ENCODE data around the gene HAUS7.
"Not testable (repeated sequence)": the region's sequence is repeated elsewhere in the genome, so short reads cannot be mapped to it uniquely, and the experiment has no call there.

The HAUS7 gene

GRCh38 chrX:153416781-153417450, 53.5 kb downstream of the HAUS7 start:
- no peak for DNase-seq (ENCODE audit: low read depth)
- no peak overlapping the region for H3K4me3 ChIP-seq (ENCODE audit: low read depth, low read length)

GRCh38 chrX:153414856-153415510, 55.4 kb downstream of the HAUS7 start:
- H3K4me3 ChIP-seq (ENCODE audit: low read depth, low read length), result no peak overlapping the region

GRCh38 chrX:153413731-153414130, 56.6 kb downstream of the HAUS7 start:
- no peak overlapping the region for H3K4me3 ChIP-seq (ENCODE audit: low read depth, low read length)
- DNase-seq (ENCODE audit: low read depth), result no peak

More at GRCh38 chrX:153414856-153415510, 55.4 kb downstream of the HAUS7 start:
- DNase-seq (ENCODE audit: low read depth), result no peak

- H3K4me3 ChIP-seq (ENCODE audit: low read depth, low read length), result no peak overlapping the region
- DNase-seq (ENCODE audit: low read depth), result no peak
Measured at GRCh38 chrX:153412746-153413720, 57.3 kb downstream of the HAUS7 start.

- no peak for DNase-seq (ENCODE audit: low read depth)
- peak overlapping the region; percentile 44 for H3K4me3 ChIP-seq (ENCODE audit: low read depth, low read length)
Measured at GRCh38 chrX:153411988-153412574, 58.3 kb downstream of the HAUS7 start.

- no peak for DNase-seq (ENCODE audit: low read depth)
- peak within 1 kb of the TSS; percentile 44 for H3K4me3 ChIP-seq (ENCODE audit: low read depth, low read length)
Measured at GRCh38 chrX:153411255-153411987, 59.0 kb downstream of the HAUS7 start, which contains the start of gene ZFP92. ZFP92 (plus strand) TSS chrX:153411472; CDS start chrX:153418323, 6,851 bp downstream.

- DNase-seq (ENCODE audit: low read depth), result no peak
- H3K4me3 ChIP-seq (ENCODE audit: low read depth, low read length), result peak overlapping the region; percentile 44
Measured at GRCh38 chrX:153410888-153411254, 59.5 kb downstream of the HAUS7 start.

GRCh38 chrX:153410373-153410772, 60.0 kb downstream of the HAUS7 start:
- no peak overlapping the region for H3K4me3 ChIP-seq (ENCODE audit: low read depth, low read length)

GRCh38 chrX:153409414-153410101, 60.8 kb downstream of the HAUS7 start:
- H3K4me3 ChIP-seq (ENCODE audit: low read depth, low read length), result no peak overlapping the region
- DNase-seq (ENCODE audit: low read depth), result no peak

More at GRCh38 chrX:153410373-153410772, 60.0 kb downstream of the HAUS7 start:
- DNase-seq (ENCODE audit: low read depth), result no peak

- DNase-seq (ENCODE audit: low read depth), result no peak
- H3K4me3 ChIP-seq (ENCODE audit: low read depth, low read length), result no peak overlapping the region
Measured at GRCh38 chrX:153408871-153409351, 61.5 kb downstream of the HAUS7 start.

GRCh38 chrX:153408221-153408721, 62.1 kb downstream of the HAUS7 start:
- no peak overlapping the region for H3K4me3 ChIP-seq (ENCODE audit: low read depth, low read length)
- DNase-seq (ENCODE audit: low read depth), result no peak

- no peak for DNase-seq (ENCODE audit: low read depth)
- no peak overlapping the region for H3K4me3 ChIP-seq (ENCODE audit: low read depth, low read length)
Measured at GRCh38 chrX:153407736-153408135, 62.6 kb downstream of the HAUS7 start.

- H3K4me3 ChIP-seq (ENCODE audit: low read depth, low read length), result no peak overlapping the region
- DNase-seq (ENCODE audit: low read depth), result no peak
Measured at GRCh38 chrX:153406903-153407302, 63.5 kb downstream of the HAUS7 start.

- H3K4me3 ChIP-seq (ENCODE audit: low read depth, low read length), result no peak overlapping the region
- no peak for DNase-seq (ENCODE audit: low read depth)
Measured at GRCh38 chrX:153406011-153406410, 64.4 kb downstream of the HAUS7 start.

GRCh38 chrX:153405426-153405825, 65.0 kb downstream of the HAUS7 start:
- H3K4me3 ChIP-seq (ENCODE audit: low read depth, low read length), result no peak overlapping the region
- DNase-seq (ENCODE audit: low read depth), result no peak

- DNase-seq (ENCODE audit: low read depth); H3K4me3 ChIP-seq (ENCODE audit: low read depth, low read length): not testable (repeated sequence)
Measured at GRCh38 chrX:153404333-153404732, 66.0 kb downstream of the HAUS7 start.

GRCh38 chrX:153401133-153401764, 69.1 kb downstream of the HAUS7 start, which contains the start of gene PNMA6E:
PNMA6E (minus strand) TSS chrX:153401350; CDS start chrX:153398849, 2,501 bp downstream.
- no peak for DNase-seq (ENCODE audit: low read depth)
- H3K4me3 ChIP-seq (ENCODE audit: low read depth, low read length), result no peak within 1 kb of the TSS

All from skeletal muscle cell (primary cell).